Calu3 (cell line): Measurements from ENCODE around the gene ZNF740. TPM values are rescaled to one million over a fixed set of nuclear protein-coding genes. Genes with fewer than 3 reads are reported as not detected.

ENCODE experiments used
- BruUV-seq: library from RNA; stranded (reverse); fragments of 400-500 nt; replicated peaks from 2 replicates; lab custom pipeline; 2021; lab: Mats Ljungman, UMichigan
- CTCF ChIA-PET: fragments of 300-600 bp; sonication (Branson Sonifier 250); formaldehyde crosslinking; loops from one replicate; lab custom pipeline; 2022; ENCODE audit warnings: antibody characterized with exemption; lab: Charles Lee
- DNase-seq: peaks from one replicate; pipeline ENCODE4 v3.0.0; 2022
- H3K27ac Mint-ChIP-seq: one replicate; pipeline ENCODE4 v1.8.0; 2022; ENCODE audit warnings: mixed read lengths; ENCODE audit not compliant: unreplicated experiment
- H3K27me3 Mint-ChIP-seq: one replicate; pipeline ENCODE4 v1.8.0; 2022; ENCODE audit warnings: mixed read lengths; ENCODE audit not compliant: unreplicated experiment
- H3K36me3 Mint-ChIP-seq: one replicate; pipeline ENCODE4 v1.8.0; 2022; ENCODE audit warnings: mild to moderate bottlenecking, moderate library complexity, mixed read lengths; ENCODE audit not compliant: insufficient read depth, unreplicated experiment
- H3K4me1 Mint-ChIP-seq: one replicate; pipeline ENCODE4 v1.8.0; 2022; ENCODE audit warnings: mild to moderate bottlenecking, low read depth, mixed read lengths; ENCODE audit not compliant: unreplicated experiment
- H3K4me3 Mint-ChIP-seq: one replicate; pipeline ENCODE4 v1.8.0; 2022; ENCODE audit warnings: mild to moderate bottlenecking, low read depth, moderate library complexity, mixed read lengths; ENCODE audit not compliant: unreplicated experiment
- H3K9me3 Mint-ChIP-seq: one replicate; pipeline ENCODE4 v1.8.0; 2022; ENCODE audit warnings: low read depth, mixed read lengths; ENCODE audit not compliant: unreplicated experiment
- intact Hi-C: fragments of 100-400 bp; cut with micrococcal nuclease; formaldehyde crosslinking; loops from one replicate; pipeline ENCODE4 v1.10.0; 2022; ENCODE audit not compliant: unreplicated experiment
- total RNA-seq: library from RNA; stranded (reverse); gene quantifications from 2 replicates; pipeline ENCODE4 v1.2.3, GENCODE V29; 2022
- TF ChIP-seq, protein P1 (sequence below): fragments of 200-600 bp; IDR thresholded peaks from one replicate; pipeline ENCODE4 v1.8.0; 2022; ENCODE audit warnings: antibody characterized with exemption; ENCODE audit not compliant: unreplicated experiment

Gene ZNF740
- total RNA-seq, 1 experiment from 2014 or later: 32.7 TPM

GRCh38 chr12:53185582-53186153 is 5.1 kb downstream of the ZNF740 start:
- TF ChIP-seq, protein P1, sequence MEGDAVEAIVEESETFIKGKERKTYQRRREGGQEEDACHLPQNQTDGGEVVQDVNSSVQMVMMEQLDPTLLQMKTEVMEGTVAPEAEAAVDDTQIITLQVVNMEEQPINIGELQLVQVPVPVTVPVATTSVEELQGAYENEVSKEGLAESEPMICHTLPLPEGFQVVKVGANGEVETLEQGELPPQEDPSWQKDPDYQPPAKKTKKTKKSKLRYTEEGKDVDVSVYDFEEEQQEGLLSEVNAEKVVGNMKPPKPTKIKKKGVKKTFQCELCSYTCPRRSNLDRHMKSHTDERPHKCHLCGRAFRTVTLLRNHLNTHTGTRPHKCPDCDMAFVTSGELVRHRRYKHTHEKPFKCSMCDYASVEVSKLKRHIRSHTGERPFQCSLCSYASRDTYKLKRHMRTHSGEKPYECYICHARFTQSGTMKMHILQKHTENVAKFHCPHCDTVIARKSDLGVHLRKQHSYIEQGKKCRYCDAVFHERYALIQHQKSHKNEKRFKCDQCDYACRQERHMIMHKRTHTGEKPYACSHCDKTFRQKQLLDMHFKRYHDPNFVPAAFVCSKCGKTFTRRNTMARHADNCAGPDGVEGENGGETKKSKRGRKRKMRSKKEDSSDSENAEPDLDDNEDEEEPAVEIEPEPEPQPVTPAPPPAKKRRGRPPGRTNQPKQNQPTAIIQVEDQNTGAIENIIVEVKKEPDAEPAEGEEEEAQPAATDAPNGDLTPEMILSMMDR: no peak
- H3K4me3 Mint-ChIP-seq: no peak overlapping the region
- CTCF ChIA-PET: interaction anchor here (0.8 kb wide), 1 partner anchor 12 kb away, joined by 3 read pairs; no protein-coding TSS in a partner anchor
- no peak for DNase-seq
- H3K36me3 Mint-ChIP-seq: peaks cover 53% of the 10 kb centered on the region
- peaks cover 13% of the 10 kb centered on the region for H3K4me1 Mint-ChIP-seq
- H3K27ac Mint-ChIP-seq: no peak overlapping the region
- no peaks in the 10 kb centered on the region for H3K27me3 Mint-ChIP-seq
- BruUV-seq: no TSS peak
- intact Hi-C loops: no loop called here
- no peaks in the 10 kb centered on the region for H3K9me3 Mint-ChIP-seq

GRCh38 chr12:53186745-53187144 is 6.2 kb downstream of the ZNF740 start:
- Mint-ChIP-seq H3K4me3 (no peak overlapping the region), H3K27ac (no peak overlapping the region), H3K9me3 (no peaks in the 10 kb centered on the region), H3K4me1 (peaks cover 13% of the 10 kb centered on the region), H3K27me3 (no peaks in the 10 kb centered on the region), H3K36me3 (peaks cover 42% of the 10 kb centered on the region)
- TF ChIP-seq, protein P1: no peak
- no TSS peak for BruUV-seq
- no peak for DNase-seq
- intact Hi-C loops: no loop called here
- CTCF ChIA-PET: interaction anchor here (0.7 to 1.5 kb wide), 2 partner anchors 108 to 233 kb away, joined by 3 to 4 read pairs; partner anchors contain the start of gene SPRYD3

DNA sequence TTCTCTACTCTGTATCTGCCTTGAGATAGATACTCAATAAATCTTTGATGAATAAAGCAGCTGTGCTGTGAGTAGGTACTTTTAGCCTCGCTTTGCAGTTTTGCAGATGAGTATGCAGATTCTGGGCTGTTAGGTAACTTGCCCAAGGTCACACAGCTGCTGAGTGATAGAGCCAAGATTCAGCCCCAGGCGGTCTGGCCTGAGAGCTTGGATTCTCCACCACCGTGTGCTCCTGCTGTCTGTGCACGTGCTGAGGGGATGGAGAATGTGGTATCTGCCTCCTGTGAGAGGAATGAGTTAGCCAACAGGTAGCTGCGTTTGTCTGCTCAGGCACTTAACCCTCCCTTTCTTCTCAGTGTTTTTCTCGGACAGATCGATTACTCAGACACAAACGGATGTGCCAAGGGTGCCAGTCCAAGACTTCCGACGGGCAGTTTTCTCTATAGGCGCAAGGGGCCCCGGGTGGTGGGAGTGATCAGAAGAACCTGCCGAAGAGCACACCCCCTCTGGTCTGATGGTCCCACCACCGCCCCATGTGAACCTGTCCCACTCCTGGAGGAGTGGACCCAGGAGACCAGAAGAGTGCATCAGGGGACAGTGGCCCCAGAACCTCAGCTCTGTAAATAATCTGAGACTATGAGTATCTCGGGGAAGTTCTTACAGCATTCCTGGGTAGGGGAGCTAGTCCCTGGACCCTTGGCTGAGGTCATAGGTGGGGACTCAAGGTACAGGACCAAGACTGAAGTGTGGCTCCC is 6.8 kb downstream of the ZNF740 start:
- CTCF ChIA-PET: interaction anchor here (0.5 to 1.5 kb wide), 4 partner anchors 10 to 1304 kb away, joined by 3 to 4 read pairs (median 4); partner anchors contain the start of gene SPRYD3
- intact Hi-C loops: no loop called here
- H3K36me3 Mint-ChIP-seq: peaks cover 36% of the 10 kb centered on the region
- H3K27ac Mint-ChIP-seq: no peak overlapping the region
- H3K4me3 Mint-ChIP-seq: no peak overlapping the region
- no TSS peak for BruUV-seq
- no peaks in the 10 kb centered on the region for H3K9me3 Mint-ChIP-seq
- TF ChIP-seq, protein P1: no peak
- H3K27me3 Mint-ChIP-seq: no peaks in the 10 kb centered on the region
- peaks cover 7% of the 10 kb centered on the region for H3K4me1 Mint-ChIP-seq
- DNase-seq: no peak

GRCh38 chr12:53190108-53190729 is 9.7 kb downstream of the ZNF740 start:
- TF ChIP-seq, protein P1: peak; percentile 70
- no TSS peak for BruUV-seq
- peak; percentile 43 for DNase-seq
- H3K27me3 Mint-ChIP-seq: no peaks in the 10 kb centered on the region
- no peak overlapping the region for H3K27ac Mint-ChIP-seq
- CTCF ChIA-PET: interaction anchor here (0.6 kb wide), 1 partner anchor 124 kb away, joined by 3 read pairs; no protein-coding TSS in a partner anchor
- no peak overlapping the region for H3K4me3 Mint-ChIP-seq
- H3K4me1 Mint-ChIP-seq: no peaks in the 10 kb centered on the region
- H3K9me3 Mint-ChIP-seq: no peaks in the 10 kb centered on the region
- intact Hi-C loops: loop anchor here (5.0 kb wide), 1 partner anchor 123 kb away; no protein-coding TSS in a partner anchor
- peaks cover 32% of the 10 kb centered on the region for H3K36me3 Mint-ChIP-seq
